Adrenal gland (tissue), 12 donors: ENCODE data around the gene ZBTB44. TPM values are rescaled to one million over a fixed set of nuclear protein-coding genes. Genes with fewer than 3 reads are reported as not detected.

Source experiments
- DNase-seq, 7 donors: peaks; one replicate each; pipeline ENCODE4 v3.0.0-alpha.2; 2019 to 2020
- H3K27ac ChIP-seq, 5 donors: fragments of 200-600 bp; sonication (generic) in 4 of 5; 1 replicate in 3 of 5; 2 replicates in 2 of 5; pipeline versions ENCODE4 v1.5.1 to v1.8.0; 2016 to 2020; ENCODE audit warnings: mild to moderate bottlenecking in 1 of 5
- H3K27me3 ChIP-seq: fragments of 200-600 bp; 2 replicates; pipeline ENCODE4 v1.8.0; 2021
- H3K36me3 ChIP-seq, 2 donors: fragments of 200-600 bp; replicated peaks in 1 of 2; 1 replicate in 1 of 2; 2 replicates in 1 of 2; pipeline versions ENCODE4 v1.5.1 to v1.8.0; 2018 to 2022
- H3K4me1 ChIP-seq, 2 donors: fragments of 200-600 bp; replicated peaks in 1 of 2; 1 replicate in 1 of 2; 2 replicates in 1 of 2; pipeline versions ENCODE4 v1.5.1 to v1.8.0; 2018 to 2021
- H3K4me3 ChIP-seq, 4 donors: fragments of 200-600 bp; sonication (generic) in 3 of 4; one replicate each; pipeline ENCODE4 v1.5.1; 2016 to 2018
- H3K9me3 ChIP-seq, 3 donors: fragments of 200-600 bp; sonication (generic) in 1 of 3; replicated peaks in 1 of 3; 1 replicate in 2 of 3; 2 replicates in 1 of 3; pipeline versions ENCODE4 v1.5.1 to v1.8.0; 2016 to 2021
- POLR2A ChIP-seq, 2 donors: fragments of 450-650 bp; IDR thresholded peaks; one replicate each; pipeline ENCODE4 v1.6.1; 2017; ENCODE audit warnings: antibody characterized with exemption in 2 of 2, mild to moderate bottlenecking in 2 of 2, moderate library complexity in 1 of 2
- WGBS, 4 donors: extraction: QIAGEN DNeasy Blood & Tissue Kit in 2 of 4; methylation state at CpG; one replicate each; pipeline versions ENCODE4 v1.1.5 to v1.1.7; 2013 to 2017; 5-methylcytosine and 5-hydroxymethylcytosine counted together
- intact Hi-C, 2 donors: fragments of 100-400 bp; cut with DNase I; formaldehyde crosslinking; loops; one replicate each; pipeline versions ENCODE4 v1.14.1 to v1.15.0; 2022 to 2023
- polyA plus RNA-seq, 3 donors: library from polyadenylated mRNA; stranded (reverse); fragments of 200-250 nt in 2 of 3; fragments of 350-450 nt in 1 of 3; fragmentation: Illumina TruSeq in 1 of 3; extraction: RNeasy Lipid Tissue Mini Kit (QIAGEN cat#74804) in 1 of 3; gene quantifications; one replicate each; pipeline ENCODE4 v1.2.3, GENCODE V29; 2013 to 2014
- total RNA-seq, 9 donors: library from RNA; depleted of rRNA in 4 of 9; stranded (reverse); fragments of >200 nt in 4 of 9; fragments of 120-200 nt in 1 of 9; fragmentation: NEBNext Ultra II Directional in 1 of 9; extraction: Animal tissue kit (Norgen Biotek cat#: 25700) in 1 of 9; gene quantifications; one replicate each; pipeline versions ENCODE4 v1.1.0 to v1.2.4, GENCODE V29; 2013 to 2023
- TF ChIP-seq, protein P1 (sequence below), 6 experiments: fragments of 450-650 bp in 4 of 6; fragments of 200-600 bp in 2 of 6; sonication (generic) in 1 of 6; IDR thresholded peaks; 1 replicate in 5 of 6; 2 replicates in 1 of 6; pipeline versions ENCODE4 v1.5.1 to v1.8.0; 2016 to 2021; ENCODE audit warnings: antibody characterized with exemption in 6 of 6, mild to moderate bottlenecking in 2 of 6, moderate library complexity in 1 of 6
- donor health status: healthy with polysubstance abuse.
- donor health status: Bipolar disorder and iron deficiency.
- donor health status: DM: yes; HTN: yes; CAD: no.
- donor health status: DM: no; HTN: no; CAD: no.
- donor health status: DM: no; HTN: no; CAD: no.
- donor health status: DM: yes; HTN: yes; CAD: no.

Gene ZBTB44
- total and polyA plus RNA-seq, 12 donors = 10.1 to 94.3 (median 39.6) TPM

DNA sequence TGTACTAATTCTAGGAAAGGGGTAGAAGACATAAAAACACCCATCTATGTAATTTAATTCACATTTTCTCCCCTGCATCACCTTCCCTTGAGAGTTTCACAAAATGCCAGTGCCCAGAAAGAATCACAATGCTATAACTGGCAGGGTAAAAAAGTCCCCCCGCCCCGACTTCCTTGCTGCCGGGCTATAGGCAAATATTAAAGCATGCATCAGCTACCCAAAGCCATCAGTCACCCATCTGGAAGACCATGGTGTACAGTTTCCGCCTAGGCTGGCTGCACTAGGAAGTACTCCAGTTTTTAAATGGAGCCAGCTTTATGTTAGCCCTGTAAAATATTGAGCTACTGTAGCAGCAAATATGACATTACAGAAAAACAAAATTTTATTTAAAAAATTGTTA, 87.3 kb downstream of the ZBTB44 start:
- intact Hi-C loops = no loop called here
- Histone ChIP-seq H3K4me3 (no peak overlapping the region), H3K27ac (no peak overlapping the region), H3K36me3 (no peaks in the 10 kb centered on the region), H3K9me3 (no peaks in the 10 kb centered on the region), H3K4me1 (no peaks in the 10 kb centered on the region), H3K27me3 (no peaks in the 10 kb centered on the region)
- WGBS, 4 donors = 88 to 99% (median 97%) methylated on average over 4 of the region's 4 CpGs
- no peak for DNase-seq
- no peak for TF ChIP-seq POLR2A (IDR thresholded peaks at IDR 0.05)
- TF ChIP-seq, protein P1, sequence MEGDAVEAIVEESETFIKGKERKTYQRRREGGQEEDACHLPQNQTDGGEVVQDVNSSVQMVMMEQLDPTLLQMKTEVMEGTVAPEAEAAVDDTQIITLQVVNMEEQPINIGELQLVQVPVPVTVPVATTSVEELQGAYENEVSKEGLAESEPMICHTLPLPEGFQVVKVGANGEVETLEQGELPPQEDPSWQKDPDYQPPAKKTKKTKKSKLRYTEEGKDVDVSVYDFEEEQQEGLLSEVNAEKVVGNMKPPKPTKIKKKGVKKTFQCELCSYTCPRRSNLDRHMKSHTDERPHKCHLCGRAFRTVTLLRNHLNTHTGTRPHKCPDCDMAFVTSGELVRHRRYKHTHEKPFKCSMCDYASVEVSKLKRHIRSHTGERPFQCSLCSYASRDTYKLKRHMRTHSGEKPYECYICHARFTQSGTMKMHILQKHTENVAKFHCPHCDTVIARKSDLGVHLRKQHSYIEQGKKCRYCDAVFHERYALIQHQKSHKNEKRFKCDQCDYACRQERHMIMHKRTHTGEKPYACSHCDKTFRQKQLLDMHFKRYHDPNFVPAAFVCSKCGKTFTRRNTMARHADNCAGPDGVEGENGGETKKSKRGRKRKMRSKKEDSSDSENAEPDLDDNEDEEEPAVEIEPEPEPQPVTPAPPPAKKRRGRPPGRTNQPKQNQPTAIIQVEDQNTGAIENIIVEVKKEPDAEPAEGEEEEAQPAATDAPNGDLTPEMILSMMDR (IDR thresholded peaks at IDR 0.05) = no peak

DNA sequence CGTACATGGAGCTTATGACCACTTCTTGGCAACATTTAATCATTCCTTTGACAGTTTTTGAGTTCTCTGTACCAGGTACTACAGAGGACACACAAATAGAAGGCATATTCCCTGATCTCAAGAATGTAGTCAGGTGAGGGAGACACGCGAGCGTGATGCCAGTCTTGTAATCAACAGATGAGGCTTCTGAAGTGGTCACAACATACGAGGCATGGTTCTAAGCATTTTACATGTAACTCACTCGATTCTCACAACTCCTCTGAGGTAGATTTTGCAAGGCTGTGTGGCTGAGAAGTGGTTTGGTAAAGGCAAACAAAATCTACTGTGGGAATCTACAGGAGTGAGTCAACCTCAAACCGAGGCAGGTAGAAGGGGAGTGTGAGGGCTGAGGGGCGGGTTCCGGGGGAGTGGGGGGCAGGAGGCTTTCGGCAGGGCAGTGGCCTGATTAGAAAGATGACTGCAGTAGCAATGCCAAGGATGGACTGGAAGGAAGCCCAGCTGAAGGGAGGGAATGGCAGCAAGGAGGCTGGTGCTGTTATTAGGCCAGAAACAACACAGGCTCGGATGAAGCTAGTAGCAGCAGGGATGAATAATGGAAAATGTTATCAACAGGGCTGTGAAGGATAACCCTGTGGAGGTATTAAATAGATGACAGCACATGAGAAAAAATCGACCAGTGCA, 91.3 kb downstream of the ZBTB44 start:
- no peak overlapping the region for H3K4me3 ChIP-seq
- 78 to 86% (median 85%) methylated on average over 12 of the region's 12 CpGs for WGBS, 4 donors
- DNase-seq = peak in 1 of 7 donors; percentile 39

DNA sequence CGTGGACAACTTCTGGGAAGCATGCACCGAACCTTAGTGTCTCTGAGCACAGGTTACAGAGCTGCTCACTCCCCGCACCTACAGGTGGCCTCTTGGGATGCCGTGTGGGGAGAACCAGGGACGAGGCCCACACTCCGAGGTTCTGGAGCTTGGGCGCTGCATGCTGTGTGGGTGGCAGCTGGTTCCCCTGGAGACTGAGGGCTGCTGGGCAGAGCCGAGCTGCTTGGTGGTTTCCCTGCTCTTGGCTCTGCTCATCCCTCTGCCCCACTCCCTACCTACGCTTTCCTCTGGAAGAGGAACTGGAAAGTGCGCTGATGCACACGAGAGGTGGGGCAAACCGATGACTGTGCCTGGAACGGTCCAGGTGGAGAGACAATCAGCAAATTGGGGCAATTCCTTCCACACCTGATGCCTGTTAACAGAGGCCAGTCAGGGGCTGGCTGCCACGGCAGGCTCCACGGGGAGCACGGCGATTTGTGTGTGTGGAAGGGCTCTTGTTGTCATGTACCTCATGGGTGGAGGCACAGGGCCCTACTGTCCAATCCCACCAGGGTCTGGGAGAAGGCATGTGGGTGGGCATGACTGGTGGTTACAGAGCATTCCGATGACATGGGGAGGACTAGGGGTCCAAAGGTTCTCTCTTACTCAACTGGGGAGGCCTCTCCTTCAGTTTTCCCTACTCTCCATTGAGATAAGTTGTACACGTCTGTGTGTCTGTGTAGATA, 94.2 kb downstream of the ZBTB44 start:
- H3K27me3 ChIP-seq = no peaks in the 10 kb centered on the region
- peak in 1 of 7 donors; percentile 42 for DNase-seq
- no peaks in the 10 kb centered on the region for H3K36me3 ChIP-seq
- H3K4me3 ChIP-seq = no peak overlapping the region
- 84 to 86% (median 85%) methylated on average over 18 to 19 of the region's 19 CpGs for WGBS, 4 donors
- no peak overlapping the region for H3K27ac ChIP-seq
- intact Hi-C loops = no loop called here
- TF ChIP-seq, protein P1 (IDR thresholded peaks at IDR 0.05) = no peak
- TF ChIP-seq POLR2A (IDR thresholded peaks at IDR 0.05) = no peak
- H3K4me1 ChIP-seq = no peaks in the 10 kb centered on the region
- H3K9me3 ChIP-seq = no peaks in the 10 kb centered on the region

More for the DNA sequence above, 91.3 kb downstream of the ZBTB44 start:
- no peaks in the 10 kb centered on the region for H3K9me3 ChIP-seq
- H3K27me3 ChIP-seq = no peaks in the 10 kb centered on the region
- TF ChIP-seq, protein P1 (IDR thresholded peaks at IDR 0.05) = no peak
- TF ChIP-seq POLR2A (IDR thresholded peaks at IDR 0.05) = no peak
- no peaks in the 10 kb centered on the region for H3K36me3 ChIP-seq
- H3K27ac ChIP-seq = no peak overlapping the region
- intact Hi-C loops = no loop called here
- H3K4me1 ChIP-seq = no peaks in the 10 kb centered on the region

DNA sequence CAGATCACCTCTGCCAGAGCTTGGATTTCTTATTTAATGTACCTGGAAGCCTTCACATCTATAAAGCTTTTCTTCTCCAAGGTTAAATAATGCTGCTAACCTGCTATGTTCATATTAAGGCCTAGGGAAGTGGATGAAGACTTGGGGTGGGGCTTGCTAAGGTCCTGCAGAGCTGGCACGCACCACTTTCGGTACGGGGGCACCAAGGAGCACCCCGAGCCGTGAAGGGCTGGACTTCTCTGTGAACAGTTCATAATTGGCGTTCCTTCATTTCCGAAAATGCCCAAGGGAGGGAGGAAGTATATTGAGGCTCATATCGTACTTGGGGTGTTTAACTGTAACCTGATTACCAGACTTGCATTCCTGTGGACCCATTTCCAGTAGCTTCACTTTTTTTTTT, 95.6 kb downstream of the ZBTB44 start:
- no peaks in the 10 kb centered on the region for H3K36me3 ChIP-seq
- H3K27ac ChIP-seq = no peak overlapping the region
- no peaks in the 10 kb centered on the region for H3K27me3 ChIP-seq
- no peaks in the 10 kb centered on the region for H3K4me1 ChIP-seq
- 94 to 97% (median 95%) methylated on average over 8 of the region's 8 CpGs for WGBS, 4 donors
- DNase-seq = peak in 1 of 7 donors; percentile 27
- no peaks in the 10 kb centered on the region for H3K9me3 ChIP-seq
- intact Hi-C loops = loop anchor here (5.0 to 10.0 kb wide), 2 partner anchors 96 to 643 kb away; partner anchors contain the start of gene ZBTB44 (in 1 of the 2)
- TF ChIP-seq, protein P1 (IDR thresholded peaks at IDR 0.05) = no peak
- no peak for TF ChIP-seq POLR2A (IDR thresholded peaks at IDR 0.05)
- no peak overlapping the region for H3K4me3 ChIP-seq
